Endothelial cell of umbilical vein (primary cell): ENCODE measurements around the gene DZIP1. TPM values are rescaled to one million over a fixed set of nuclear protein-coding genes. Genes with fewer than 3 reads are reported as not detected.

Experiments
- BruUV-seq: library from RNA; stranded (reverse); fragments of 400-500 nt; replicated peaks from 2 replicates; lab custom pipeline; 2021; lab: Mats Ljungman, UMichigan
- CTCF ChIA-PET: fragments of 300-600, 350-600 bp; sonication (Branson Sonifier 250); formaldehyde crosslinking; loops from one replicate; lab custom pipeline; 2021; ENCODE audit warnings: antibody characterized with exemption, inconsistent platforms; lab: Charles Lee
- POLR2A ChIA-PET: fragments of 300-600, 350-600 bp; sonication (Branson Sonifier 250); formaldehyde crosslinking; loops from one replicate; lab custom pipeline; 2021; ENCODE audit warnings: antibody characterized with exemption, inconsistent platforms; lab: Charles Lee
- DNase-seq: peaks from one replicate; pipeline ENCODE4 v3.0.0-alpha.2; 2011; ENCODE audit warnings: low read depth, low spot score
- FAIRE-seq: peaks from 2 replicates; lab custom pipeline; 2011; peaks lifted over from hg19 to GRCh38; lab: Jason Lieb, UNC
- H2AFZ ChIP-seq: 2 replicates; pipeline ENCODE4 v1.6.0; 2012; ENCODE audit warnings: low read depth, low read length, control low read depth, inconsistent platforms
- H3K27ac ChIP-seq: 2 replicates; pipeline ENCODE4 v1.5.1; 2011; ENCODE audit warnings: low read depth, mild to moderate bottlenecking, control low read depth, low read length, moderate library complexity; ENCODE audit not compliant: insufficient read depth
- H3K27me3 ChIP-seq, 2 experiments: 2 replicates each; pipeline versions ENCODE4 v1.6.0 to v1.6.1; 2011; ENCODE audit warnings: low read length in 2 of 2, mixed read lengths in 1 of 2; ENCODE audit not compliant: control insufficient read depth in 2 of 2, insufficient read depth in 2 of 2
- H3K36me3 ChIP-seq, 2 experiments: 2 replicates in 1 of 2; 3 replicates in 1 of 2; pipeline ENCODE4 v1.5.1; 2011; ENCODE audit warnings: low read length in 2 of 2, mild to moderate bottlenecking in 1 of 2, moderate library complexity in 1 of 2; ENCODE audit not compliant: control insufficient read depth in 2 of 2, insufficient read depth in 2 of 2; ENCODE audit errors: extremely low read depth in 1 of 2
- H3K4me1 ChIP-seq: 3 replicates; pipeline ENCODE4 v1.5.1; 2011; ENCODE audit warnings: mild to moderate bottlenecking, low read length; ENCODE audit not compliant: control insufficient read depth, insufficient read depth; ENCODE audit errors: extremely low read depth
- H3K4me2 ChIP-seq: 2 replicates; pipeline ENCODE4 v1.6.1; 2011; ENCODE audit warnings: low read length, control low read depth, mixed read lengths; ENCODE audit not compliant: insufficient read depth
- H3K4me3 ChIP-seq, 3 experiments: fragments of 200-600 bp in 1 of 3; sonication (generic), shearing (Covaris generic) in 1 of 3; replicated peaks in 1 of 3; 2 replicates each; pipeline ENCODE4 v1.5.1; 2011 to 2016; ENCODE audit warnings: control low read depth in 3 of 3, low read length in 3 of 3, mild to moderate bottlenecking in 2 of 3, inconsistent platforms in 1 of 3, low read depth in 1 of 3, moderate library complexity in 1 of 3; ENCODE audit not compliant: insufficient read depth in 1 of 3
- H3K79me2 ChIP-seq: 2 replicates; pipeline ENCODE4 v1.6.0; 2012; ENCODE audit warnings: low read length, inconsistent platforms; ENCODE audit not compliant: control insufficient read depth, insufficient read depth
- H3K9ac ChIP-seq: replicated peaks from 2 replicates; pipeline ENCODE3; 2011; ENCODE audit warnings: low read length, control low read depth; ENCODE audit not compliant: insufficient read depth; ENCODE audit errors: extremely low read depth
- H3K9me1 ChIP-seq: replicated peaks from 3 replicates; pipeline ENCODE4 v1.6.0; 2011; ENCODE audit warnings: mild to moderate bottlenecking, low read length; ENCODE audit not compliant: control insufficient read depth, insufficient read depth; ENCODE audit errors: extremely low read depth
- H3K9me3 ChIP-seq: replicated peaks from 2 replicates; pipeline ENCODE4 v1.5.1; 2012; ENCODE audit warnings: low read length, inconsistent platforms; ENCODE audit not compliant: control insufficient read depth, insufficient read depth
- H4K20me1 ChIP-seq: replicated peaks from 2 replicates; pipeline ENCODE3; 2011; ENCODE audit warnings: mild to moderate bottlenecking, low read length; ENCODE audit not compliant: control insufficient read depth, insufficient read depth; ENCODE audit errors: extremely low read depth
- CTCF ChIP-seq, 2 donors: IDR thresholded peaks; 1 replicate in 1 of 2; 2 replicates in 1 of 2; pipeline ENCODE4 v1.5.1; 2011; ENCODE audit warnings: low read length in 2 of 2, mild to moderate bottlenecking in 2 of 2, moderate library complexity in 2 of 2, control low read depth in 1 of 2, inconsistent platforms in 1 of 2, low read depth in 1 of 2; ENCODE audit not compliant: insufficient read depth in 1 of 2; ENCODE audit errors: extremely low read depth in 1 of 2
- EZH2 ChIP-seq: IDR thresholded peaks from 2 replicates; pipeline ENCODE4 v1.6.1; 2012; ENCODE audit warnings: borderline replicate concordance, low read depth, mild to moderate bottlenecking, moderate library complexity, low read length, inconsistent platforms; ENCODE audit not compliant: severe bottlenecking
- FOS ChIP-seq: IDR thresholded peaks from 2 replicates; pipeline ENCODE4 v1.6.1; 2011; ENCODE audit warnings: mild to moderate bottlenecking, low read length, moderate library complexity, borderline replicate concordance; ENCODE audit not compliant: insufficient read depth
- MAX ChIP-seq: IDR thresholded peaks from 2 replicates; pipeline ENCODE4 v1.6.1; 2011; ENCODE audit not compliant: insufficient read depth, insufficient read length
- POLR2AphosphoS5 ChIP-seq: IDR thresholded peaks from 2 replicates; pipeline ENCODE4 v1.6.1; 2012; ENCODE audit warnings: low read depth, mild to moderate bottlenecking, control low read depth, low read length, moderate library complexity; ENCODE audit not compliant: insufficient read depth
- dilution Hi-C: fragments of 300-500 bp; cut with MboI; formaldehyde crosslinking; loops from one replicate; pipeline ENCODE4 v1.15.0; 2019; ENCODE audit warnings: low sequenced_read_pairs; ENCODE audit not compliant: extremely low pct_ligation_motif_present
- intact Hi-C: fragments of 100-400 bp; cut with micrococcal nuclease; formaldehyde crosslinking; loops from one replicate; pipeline ENCODE4 v1.10.0; 2022
- polyA plus RNA-seq, 4 experiments: library from polyadenylated mRNA; depleted of rRNA in 3 of 4; stranded (reverse) in 3 of 4; unstranded in 1 of 4; fragments of >200 nt; gene quantifications; 2 replicates each; pipeline versions ENCODE4 v1.2.1 to v1.2.3, GENCODE V29; 2011 to 2012; ENCODE audit warnings: missing spikeins in 1 of 4
- total RNA-seq: library from RNA; stranded (reverse); gene quantifications from 2 replicates; pipeline ENCODE4 v1.2.3, GENCODE V29; 2021

Gene DZIP1
- total and polyA plus RNA-seq, 2 donors (not counting 3 experiments of a cell fraction or from before 2014, with no cell fraction given): 8.6 to 32.1 TPM

GRCh38 chr13:95553581-95554385 is 90.7 kb downstream of the DZIP1 start:
- ChIA-PET POLR2A (no interaction called here), CTCF (interaction anchor here (0.7 to 4.4 kb wide), 3 partner anchors 11 to 60 kb away, joined by 4 to 16 read pairs (median 12); no protein-coding TSS in a partner anchor)
- dilution Hi-C loops (no loop called here), intact Hi-C loops (no loop called here)
- FAIRE-seq (no peak), DNase-seq (no peak)
- no peak overlapping the region for H3K9ac ChIP-seq
- H3K9me3 ChIP-seq: no peaks in the 10 kb centered on the region
- H4K20me1 ChIP-seq: no peaks in the 10 kb centered on the region
- H3K4me2 ChIP-seq: peak overlapping the region; percentile 4
- no peak overlapping the region for H3K4me3 ChIP-seq
- no TSS peak for BruUV-seq
- no peak for TF ChIP-seq POLR2AphosphoS5
- peak; percentile 50 for TF ChIP-seq EZH2
- no peaks in the 10 kb centered on the region for H3K9me1 ChIP-seq
- H3K79me2 ChIP-seq: no peaks in the 10 kb centered on the region
- no peaks in the 10 kb centered on the region for H3K36me3 ChIP-seq
- peak overlapping the region; percentile 81 for H2AFZ ChIP-seq
- no peak overlapping the region for H3K27ac ChIP-seq
- H3K4me1 ChIP-seq: no peaks in the 10 kb centered on the region
- H3K27me3 ChIP-seq: peaks cover 14 to 21% of the 10 kb centered on the region in 2 experiments

GRCh38 chr13:95552539-95553441 is 91.7 kb downstream of the DZIP1 start, which contains the start of gene CLDN10:
Gene CLDN10 (plus strand): TSS chr13:95552720. CDS start chr13:95552754, 34 bp downstream.
- H3K4me1 ChIP-seq: no peaks in the 10 kb centered on the region
- H4K20me1 ChIP-seq: no peaks in the 10 kb centered on the region
- FAIRE-seq (no peak), DNase-seq (no peak)
- ChIA-PET CTCF (interaction anchor here (1.0 to 4.4 kb wide), 4 partner anchors 12 to 16 kb away, joined by 4 to 16 read pairs (median 10); no protein-coding TSS in a partner anchor), POLR2A (no interaction called here)
- H3K4me2 ChIP-seq: peak within 1 kb of the TSS; percentile 22
- H3K79me2 ChIP-seq: no peaks in the 10 kb centered on the region
- BruUV-seq: no TSS peak
- no peak for TF ChIP-seq MAX
- TF ChIP-seq FOS: no peak
- TF ChIP-seq EZH2: peak; percentile 65
- peak; percentile 32 to 54 for TF ChIP-seq CTCF (IDR thresholded peaks at IDR 0.05; ENCODE audit: extremely low read depth in 1 of 2, insufficient read depth in 1 of 2, low read depth in 1 of 2, low read length in 2 of 2)
- no peaks in the 10 kb centered on the region for H3K9me1 ChIP-seq
- peaks cover 12 to 21% of the 10 kb centered on the region in 2 experiments for H3K27me3 ChIP-seq
- peak within 1 kb of the TSS; percentile 81 for H2AFZ ChIP-seq
- peak within 1 kb of the TSS in 2 of 3 experiments; percentile 3 to 40 for H3K4me3 ChIP-seq
- H3K36me3 ChIP-seq: no peaks in the 10 kb centered on the region
- intact Hi-C loops (loop anchor here (1.0 kb wide), 1 partner anchor 58 kb away; no protein-coding TSS in a partner anchor), dilution Hi-C loops (no loop called here)
- H3K9me3 ChIP-seq: no peaks in the 10 kb centered on the region
- H3K27ac ChIP-seq: no peak within 1 kb of the TSS
- H3K9ac ChIP-seq: no peak within 1 kb of the TSS
